CD4-positive, alpha-beta memory T cell (primary cell): ENCODE data around the gene ADGRV1. TPM values are rescaled to one million over a fixed set of nuclear protein-coding genes. Genes with fewer than 3 reads are reported as not detected.
"Not testable (repeated sequence)": the region's sequence is repeated elsewhere in the genome, so short reads cannot be mapped to it uniquely, and the experiment has no call there.

ENCODE experiments used
- CTCF ChIA-PET: fragments of 350-600 bp; sonication (Branson Sonifier 250); formaldehyde crosslinking; loops from one replicate; lab custom pipeline; 2021; ENCODE audit warnings: inconsistent platforms; ENCODE audit not compliant: partially characterized antibody; lab: Charles Lee
- POLR2A ChIA-PET: fragments of 350-600 bp; sonication (Branson Sonifier 250); formaldehyde crosslinking; loops from one replicate; lab custom pipeline; 2021; ENCODE audit not compliant: partially characterized antibody; lab: Charles Lee
- DNase-seq, 5 donors: peaks; one replicate each; pipeline versions ENCODE4 v3.0.0 to v3.0.0-alpha.2; 2020 to 2022; ENCODE audit warnings: mixed read lengths in 1 of 5
- H3K27ac ChIP-seq: one replicate; pipeline ENCODE4 v1.7.0; 2013; ENCODE audit warnings: low read depth, low read length
- H3K27me3 ChIP-seq: 2 replicates; pipeline ENCODE4 v1.7.0; 2013; ENCODE audit warnings: mild to moderate bottlenecking, low read length, moderate library complexity; ENCODE audit not compliant: insufficient read depth
- H3K36me3 ChIP-seq: 2 replicates; pipeline ENCODE4 v1.7.0; 2013; ENCODE audit warnings: mild to moderate bottlenecking, low read length, moderate library complexity; ENCODE audit not compliant: insufficient read depth
- H3K4me1 ChIP-seq: 2 replicates; pipeline ENCODE4 v1.7.0; 2013; ENCODE audit warnings: mild to moderate bottlenecking, low read length, moderate library complexity; ENCODE audit not compliant: insufficient read depth
- H3K4me3 ChIP-seq, 2 donors: one replicate each; pipeline ENCODE4 v1.7.0; 2013; ENCODE audit warnings: low read length in 2 of 2, mild to moderate bottlenecking in 1 of 2
- H3K9me3 ChIP-seq, 2 donors: one replicate each; pipeline ENCODE4 v1.7.0; 2013; ENCODE audit warnings: low read length in 2 of 2, control low read depth in 1 of 2; ENCODE audit not compliant: control insufficient read depth in 1 of 2
- H3K27ac Mint-ChIP-seq, 7 donors: one replicate each; pipeline ENCODE4 v1.8.0; 2020 to 2021; ENCODE audit warnings: mixed read lengths in 7 of 7, mild to moderate bottlenecking in 6 of 7, inconsistent platforms in 3 of 7, moderate library complexity in 3 of 7
- H3K27me3 Mint-ChIP-seq, 2 donors: one replicate each; pipeline ENCODE4 v1.8.0; 2020 to 2021; ENCODE audit warnings: mixed read lengths in 2 of 2
- H3K36me3 Mint-ChIP-seq, 2 donors: one replicate each; pipeline ENCODE4 v1.8.0; 2020 to 2021; ENCODE audit warnings: mixed read lengths in 2 of 2, inconsistent platforms in 1 of 2, mild to moderate bottlenecking in 1 of 2
- H3K4me1 Mint-ChIP-seq, 4 donors: one replicate each; pipeline ENCODE4 v1.8.0; 2020 to 2021; ENCODE audit warnings: mixed read lengths in 4 of 4, mild to moderate bottlenecking in 1 of 4
- H3K4me3 Mint-ChIP-seq, 8 donors: one replicate each; pipeline ENCODE4 v1.8.0; 2020 to 2021; ENCODE audit warnings: mixed read lengths in 8 of 8, mild to moderate bottlenecking in 7 of 8, moderate library complexity in 6 of 8, inconsistent platforms in 3 of 8
- H3K9me3 Mint-ChIP-seq, 8 donors: one replicate each; pipeline ENCODE4 v1.8.0; 2020 to 2021; ENCODE audit warnings: mixed read lengths in 8 of 8, mild to moderate bottlenecking in 5 of 8, inconsistent platforms in 3 of 8, moderate library complexity in 1 of 8
- intact Hi-C: fragments of 100-400 bp; cut with micrococcal nuclease; formaldehyde crosslinking; loops from one replicate; pipeline ENCODE4 v1.15.1; 2023
- polyA plus RNA-seq, 2 donors: library from polyadenylated mRNA; unstranded; fragments of 300-500 nt; fragmentation: Illumina TruSeq; gene quantifications; one replicate each; pipeline ENCODE4 v1.2.3, GENCODE V29; 2021
- total RNA-seq, 2 experiments: library from RNA; stranded (reverse); gene quantifications; one replicate each; pipeline ENCODE4 v1.2.3, GENCODE V29; 2021

ADGRV1 gene
- total and polyA plus RNA-seq, 4 experiments from 2014 or later: 0.09 to 0.22 TPM; not detected in 2

DNA sequence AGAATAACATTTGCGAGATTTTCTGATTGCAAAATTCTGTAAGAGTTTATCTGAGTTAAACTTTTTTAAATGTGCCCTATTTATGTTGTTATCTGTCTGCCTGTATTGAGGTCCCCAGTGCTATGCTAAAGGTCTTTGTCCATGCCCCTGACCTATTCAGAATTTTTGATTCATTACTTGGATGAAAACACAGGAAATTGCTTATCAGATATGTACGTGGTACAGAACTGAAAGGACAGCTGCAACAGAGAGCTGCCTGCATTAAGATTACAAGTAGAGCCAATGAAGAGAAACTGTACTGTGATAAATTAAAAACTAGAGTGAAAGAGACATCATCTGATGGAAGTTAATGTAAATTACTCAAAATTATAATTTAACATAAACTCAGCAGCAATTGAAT lies 408.8 kb downstream of the ADGRV1 start:
- Histone ChIP-seq H3K4me1 (no peaks in the 10 kb centered on the region), H3K27ac (no peak overlapping the region), H3K9me3 (no peaks in the 10 kb centered on the region), H3K36me3 (no peaks in the 10 kb centered on the region), H3K27me3 (no peaks in the 10 kb centered on the region), H3K4me3 (no peak overlapping the region)
- Mint-ChIP-seq H3K4me3 (no peak overlapping the region), H3K4me1 (no peaks in the 10 kb centered on the region), H3K9me3 (peaks cover 0 to 11% (median 4%) of the 10 kb centered on the region in 8 donors), H3K27me3 (peaks cover 15 to 18% of the 10 kb centered on the region in 2 donors), H3K36me3 (no peaks in the 10 kb centered on the region), H3K27ac (no peak overlapping the region)
- no peak for DNase-seq
- intact Hi-C loops: no loop called here
- ChIA-PET CTCF (no interaction called here), POLR2A (no interaction called here)

DNA sequence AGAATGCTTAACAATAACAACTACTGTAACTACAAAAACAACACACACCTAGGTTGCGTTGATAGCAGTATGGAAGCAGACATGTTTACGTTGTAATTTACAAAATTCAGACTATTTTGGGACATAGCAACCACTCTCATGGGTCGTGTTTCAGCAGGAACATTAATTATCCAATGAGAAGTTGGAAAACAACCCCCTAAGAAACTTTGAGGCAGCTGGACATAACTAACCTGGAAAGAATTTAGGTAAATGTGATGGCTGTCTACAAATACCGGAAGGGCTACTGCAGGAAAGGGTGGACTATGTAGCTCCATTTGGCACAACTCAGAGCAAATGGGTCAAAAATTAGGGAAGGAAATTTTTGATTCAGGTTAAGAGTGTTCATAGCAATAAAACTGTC lies 409.3 kb downstream of the ADGRV1 start:
- no peaks in the 10 kb centered on the region for H3K36me3 Mint-ChIP-seq
- no peaks in the 10 kb centered on the region for H3K36me3 ChIP-seq

DNA sequence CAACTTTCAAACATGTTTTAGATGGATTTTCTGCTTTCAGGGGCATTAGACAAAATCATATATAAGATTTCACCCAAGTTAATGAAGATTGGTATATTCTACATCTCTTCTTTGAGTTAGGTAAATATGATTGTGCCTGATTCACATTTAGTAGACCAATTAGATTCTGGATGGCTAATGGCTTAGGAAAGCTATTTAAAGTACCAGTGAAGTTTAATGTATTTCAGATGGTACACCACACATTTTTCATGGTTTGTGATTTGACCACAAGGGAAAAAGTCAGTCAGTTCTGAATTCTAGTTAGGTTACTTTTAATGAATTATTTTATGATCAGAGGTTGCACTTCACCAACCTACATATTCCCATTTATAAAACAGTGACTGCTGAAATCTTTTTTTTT lies 409.7 kb downstream of the ADGRV1 start:
- peaks cover 0 to 13% (median 4%) of the 10 kb centered on the region in 8 donors for H3K9me3 Mint-ChIP-seq
- no peak overlapping the region for H3K27ac Mint-ChIP-seq
- ChIA-PET CTCF (no interaction called here), POLR2A (no interaction called here)
- H3K27me3 Mint-ChIP-seq: peaks cover 15 to 18% of the 10 kb centered on the region in 2 donors
- Histone ChIP-seq H3K27me3 (no peaks in the 10 kb centered on the region), H3K4me3 (no peak overlapping the region), H3K4me1 (no peaks in the 10 kb centered on the region), H3K27ac (no peak overlapping the region), H3K36me3 (no peaks in the 10 kb centered on the region), H3K9me3 (no peaks in the 10 kb centered on the region)
- H3K4me1 Mint-ChIP-seq: no peaks in the 10 kb centered on the region
- no peak for DNase-seq
- H3K4me3 Mint-ChIP-seq: no peak overlapping the region
- intact Hi-C loops: no loop called here
- no peaks in the 10 kb centered on the region for H3K36me3 Mint-ChIP-seq

More for the DNA sequence above, 409.3 kb downstream of the ADGRV1 start:
- no peak for DNase-seq
- ChIA-PET CTCF (no interaction called here), POLR2A (no interaction called here)
- H3K27me3 ChIP-seq: no peaks in the 10 kb centered on the region
- no peaks in the 10 kb centered on the region for H3K9me3 ChIP-seq
- H3K27ac Mint-ChIP-seq: no peak overlapping the region
- H3K4me1 ChIP-seq: no peaks in the 10 kb centered on the region
- peaks cover 0 to 13% (median 4%) of the 10 kb centered on the region in 8 donors for H3K9me3 Mint-ChIP-seq
- no peaks in the 10 kb centered on the region for H3K4me1 Mint-ChIP-seq
- no peak overlapping the region for H3K4me3 Mint-ChIP-seq
- H3K27me3 Mint-ChIP-seq: peaks cover 15 to 18% of the 10 kb centered on the region in 2 donors
- no peak overlapping the region for H3K4me3 ChIP-seq
- no peak overlapping the region for H3K27ac ChIP-seq
- intact Hi-C loops: no loop called here

GRCh38 chr5:90969945-90970344 lies 411.3 kb downstream of the ADGRV1 start:
- H3K4me3 Mint-ChIP-seq, H3K4me3 ChIP-seq, H3K9me3 ChIP-seq, H3K4me1 ChIP-seq, DNase-seq, CTCF ChIA-PET, H3K36me3 ChIP-seq, intact Hi-C loops, H3K36me3 Mint-ChIP-seq, H3K27ac Mint-ChIP-seq, H3K27ac ChIP-seq, POLR2A ChIA-PET, H3K4me1 Mint-ChIP-seq, H3K27me3 ChIP-seq: not testable (repeated sequence)
- H3K9me3 Mint-ChIP-seq: peaks cover 0 to 13% (median 4%) of the 10 kb centered on the region in 8 donors
- peaks cover 11 to 16% of the 10 kb centered on the region in 2 donors for H3K27me3 Mint-ChIP-seq

GRCh38 chr5:90981177-90981576 lies 422.6 kb downstream of the ADGRV1 start:
- H3K9me3 Mint-ChIP-seq: no peaks in the 10 kb centered on the region
- no peak overlapping the region for H3K27ac Mint-ChIP-seq

DNA sequence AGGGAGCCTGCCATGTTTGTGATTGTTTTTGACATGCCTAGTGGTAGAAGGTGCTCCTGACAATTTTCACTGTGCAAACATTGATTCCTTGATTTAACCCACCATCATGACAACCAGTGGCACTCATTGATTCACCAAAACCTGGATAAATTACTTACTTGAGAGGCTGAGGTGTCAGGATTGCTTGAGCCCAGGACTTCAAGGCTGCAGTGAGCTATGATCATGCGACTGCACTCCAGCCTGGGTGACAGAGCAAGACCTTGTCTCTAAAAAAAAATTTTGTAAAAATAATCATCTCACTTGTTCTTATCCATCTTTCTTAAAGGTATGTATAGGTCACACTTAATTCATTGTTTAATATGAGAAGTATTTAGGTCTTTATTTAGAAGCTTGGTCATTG lies 423.2 kb downstream of the ADGRV1 start:
- no peak overlapping the region for H3K27ac Mint-ChIP-seq
- no peaks in the 10 kb centered on the region for H3K9me3 Mint-ChIP-seq
- Histone ChIP-seq H3K27me3 (no peaks in the 10 kb centered on the region), H3K4me1 (no peaks in the 10 kb centered on the region), H3K36me3 (no peaks in the 10 kb centered on the region), H3K4me3 (no peak overlapping the region), H3K27ac (no peak overlapping the region), H3K9me3 (no peaks in the 10 kb centered on the region)
- no peak for DNase-seq
- H3K36me3 Mint-ChIP-seq: no peaks in the 10 kb centered on the region
- H3K27me3 Mint-ChIP-seq: no peaks in the 10 kb centered on the region
- H3K4me1 Mint-ChIP-seq: no peaks in the 10 kb centered on the region
- ChIA-PET POLR2A (no interaction called here), CTCF (no interaction called here)
- no peak overlapping the region for H3K4me3 Mint-ChIP-seq
- intact Hi-C loops: no loop called here

More at GRCh38 chr5:90981177-90981576, 422.6 kb downstream of the ADGRV1 start:
- Histone ChIP-seq H3K4me3 (no peak overlapping the region), H3K27me3 (no peaks in the 10 kb centered on the region), H3K4me1 (no peaks in the 10 kb centered on the region), H3K9me3 (no peaks in the 10 kb centered on the region), H3K27ac (no peak overlapping the region), H3K36me3 (no peaks in the 10 kb centered on the region)
- no peaks in the 10 kb centered on the region for H3K36me3 Mint-ChIP-seq
- no peaks in the 10 kb centered on the region for H3K4me1 Mint-ChIP-seq
- no peak overlapping the region for H3K4me3 Mint-ChIP-seq
- CTCF ChIA-PET: no interaction called here
- no peak for DNase-seq
- H3K27me3 Mint-ChIP-seq: no peaks in the 10 kb centered on the region
- POLR2A ChIA-PET: no interaction called here
- intact Hi-C loops: no loop called here

DNA sequence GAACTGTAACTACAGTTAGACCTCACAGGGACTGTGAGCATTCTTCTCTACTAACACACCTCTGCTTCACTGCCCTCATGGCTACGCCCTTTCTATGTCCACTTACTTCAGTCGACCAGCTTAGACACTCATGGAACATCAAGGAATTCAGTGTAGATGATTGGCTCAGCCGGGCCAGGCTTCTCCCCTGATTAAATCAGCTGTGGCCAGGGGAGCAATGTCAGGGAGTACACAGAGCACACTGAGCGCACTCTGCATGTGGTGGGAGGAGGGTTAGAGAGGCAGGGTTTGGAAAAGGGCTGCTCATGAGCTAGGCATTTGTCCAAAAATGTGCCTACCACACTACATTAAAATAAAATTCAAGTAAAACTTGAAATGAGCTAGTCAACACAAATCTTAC lies 424.0 kb downstream of the ADGRV1 start:
- Histone ChIP-seq H3K4me3 (no peak overlapping the region), H3K36me3 (no peaks in the 10 kb centered on the region), H3K4me1 (no peaks in the 10 kb centered on the region), H3K27me3 (no peaks in the 10 kb centered on the region), H3K27ac (no peak overlapping the region), H3K9me3 (no peaks in the 10 kb centered on the region)
- no peak overlapping the region for H3K4me3 Mint-ChIP-seq
- no peaks in the 10 kb centered on the region for H3K27me3 Mint-ChIP-seq
- CTCF ChIA-PET: interaction anchor here (0.6 kb wide), 1 partner anchor 12 kb away, joined by 3 read pairs; no protein-coding TSS in a partner anchor
- H3K27ac Mint-ChIP-seq: no peak overlapping the region
- intact Hi-C loops: no loop called here
- H3K9me3 Mint-ChIP-seq: no peaks in the 10 kb centered on the region
- H3K4me1 Mint-ChIP-seq: no peaks in the 10 kb centered on the region
- H3K36me3 Mint-ChIP-seq: no peaks in the 10 kb centered on the region
- no peak for DNase-seq
- POLR2A ChIA-PET: no interaction called here

DNA sequence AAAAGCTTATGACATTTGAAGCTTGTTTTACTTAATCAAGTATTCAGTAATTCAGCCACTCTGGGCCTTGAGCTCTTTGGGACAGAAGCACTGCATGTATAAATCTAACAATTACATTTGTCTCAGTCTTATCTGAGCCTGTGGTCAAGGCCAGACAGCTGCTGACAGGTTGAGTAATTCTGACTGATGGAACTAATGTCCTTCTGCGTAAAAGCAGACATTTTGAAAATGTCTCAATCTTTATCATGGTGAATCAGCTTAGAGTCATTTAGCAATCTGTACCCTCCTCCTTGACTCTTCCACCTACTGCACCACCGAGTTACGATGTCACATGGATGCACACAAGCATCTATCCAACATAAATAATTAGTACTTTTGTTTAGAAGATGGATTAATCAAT lies 424.6 kb downstream of the ADGRV1 start:
- Histone ChIP-seq H3K4me3 (no peak overlapping the region), H3K9me3 (no peaks in the 10 kb centered on the region), H3K27me3 (no peaks in the 10 kb centered on the region), H3K27ac (no peak overlapping the region), H3K4me1 (no peaks in the 10 kb centered on the region), H3K36me3 (no peaks in the 10 kb centered on the region)
- Mint-ChIP-seq H3K4me1 (no peaks in the 10 kb centered on the region), H3K4me3 (no peak overlapping the region), H3K9me3 (no peaks in the 10 kb centered on the region), H3K27ac (no peak overlapping the region), H3K27me3 (no peaks in the 10 kb centered on the region), H3K36me3 (no peaks in the 10 kb centered on the region)
- ChIA-PET CTCF (interaction anchor here (0.6 kb wide), 1 partner anchor 11 kb away, joined by 3 read pairs; no protein-coding TSS in a partner anchor), POLR2A (no interaction called here)
- DNase-seq: no peak
- intact Hi-C loops: no loop called here
